WERI-Rb-1 (cell line): ENCODE results near the gene C5.

Source experiments
- DNase-seq: peaks from one replicate; pipeline ENCODE4 v3.0.0-alpha.2; 2020
- H3K27ac ChIP-seq: fragments of 250-450 bp; sonication (Bioruptor Pico); 2 replicates; pipeline ENCODE4 v1.5.1; 2020; ENCODE audit warnings: mild to moderate bottlenecking, moderate library complexity
- H3K27me3 ChIP-seq: fragments of 250-450 bp; sonication (Bioruptor Pico); 2 replicates; pipeline ENCODE4 v1.5.1; 2021; ENCODE audit warnings: mild to moderate bottlenecking, low read depth, moderate library complexity; ENCODE audit not compliant: insufficient read depth, severe bottlenecking
- H3K36me3 ChIP-seq: fragments of 250-450 bp; sonication (Bioruptor Pico); 2 replicates; pipeline ENCODE4 v1.5.1; 2020; ENCODE audit warnings: mild to moderate bottlenecking, moderate library complexity
- H3K4me3 ChIP-seq: 2 replicates; pipeline ENCODE4 v1.5.1; 2011; ENCODE audit warnings: low read depth, mild to moderate bottlenecking, control low read depth, low read length
- H3K9me3 ChIP-seq: fragments of 250-450 bp; sonication (Bioruptor Pico); 2 replicates; pipeline ENCODE4 v1.5.1; 2021; ENCODE audit warnings: mild to moderate bottlenecking, moderate library complexity; ENCODE audit not compliant: severe bottlenecking
- TF ChIP-seq, protein P1 (sequence below): IDR thresholded peaks from 2 replicates; pipeline ENCODE4 v1.5.1; 2011; ENCODE audit warnings: low read depth, mild to moderate bottlenecking, control low read depth, inconsistent platforms, low read length

The C5 gene

DNA sequence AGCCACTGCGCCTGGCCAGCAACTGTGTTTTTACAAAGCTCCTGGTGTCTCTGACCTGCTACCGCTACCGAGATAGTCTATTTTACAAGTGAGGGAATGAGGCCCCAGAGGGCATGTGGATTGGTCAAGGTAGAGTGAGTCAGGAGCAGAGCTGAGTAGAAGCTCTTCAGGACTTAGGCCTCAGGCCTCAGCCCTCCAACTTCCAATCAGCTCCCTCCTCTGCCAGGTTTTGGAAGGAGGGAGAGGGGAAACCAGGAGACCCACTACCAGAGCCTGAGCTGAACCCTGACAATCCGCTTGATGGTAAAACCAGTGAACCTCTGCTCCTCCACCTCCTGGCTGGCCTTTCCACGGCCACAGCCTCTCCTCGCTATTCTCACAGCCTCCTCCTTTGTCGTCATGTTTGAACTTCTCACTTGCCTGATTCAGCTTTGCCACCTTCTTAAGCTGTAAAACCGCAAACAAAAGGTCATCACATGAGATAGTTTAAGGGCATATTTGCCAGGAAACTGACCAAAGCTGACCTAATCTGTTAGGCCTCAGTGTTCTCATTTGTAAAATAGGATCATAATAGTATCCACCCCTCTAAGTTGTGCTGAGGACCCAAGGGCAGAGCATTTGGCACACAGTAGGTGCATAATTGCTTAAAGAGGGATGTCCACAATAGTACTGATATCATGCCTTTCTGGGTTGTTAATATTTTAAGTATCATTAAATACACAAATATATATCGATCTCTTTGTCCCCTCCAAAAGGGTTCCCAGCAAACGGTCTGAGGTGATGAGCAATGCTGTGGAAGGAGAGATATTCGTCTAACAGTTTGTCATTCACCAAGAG is 125.2 kb downstream of the C5 start:
- no peak overlapping the region for H3K4me3 ChIP-seq
- peaks cover under 1% of the 10 kb centered on the region for H3K9me3 ChIP-seq
- H3K27ac ChIP-seq: no peak overlapping the region
- no peaks in the 10 kb centered on the region for H3K36me3 ChIP-seq
- DNase-seq: no peak
- TF ChIP-seq, protein P1, sequence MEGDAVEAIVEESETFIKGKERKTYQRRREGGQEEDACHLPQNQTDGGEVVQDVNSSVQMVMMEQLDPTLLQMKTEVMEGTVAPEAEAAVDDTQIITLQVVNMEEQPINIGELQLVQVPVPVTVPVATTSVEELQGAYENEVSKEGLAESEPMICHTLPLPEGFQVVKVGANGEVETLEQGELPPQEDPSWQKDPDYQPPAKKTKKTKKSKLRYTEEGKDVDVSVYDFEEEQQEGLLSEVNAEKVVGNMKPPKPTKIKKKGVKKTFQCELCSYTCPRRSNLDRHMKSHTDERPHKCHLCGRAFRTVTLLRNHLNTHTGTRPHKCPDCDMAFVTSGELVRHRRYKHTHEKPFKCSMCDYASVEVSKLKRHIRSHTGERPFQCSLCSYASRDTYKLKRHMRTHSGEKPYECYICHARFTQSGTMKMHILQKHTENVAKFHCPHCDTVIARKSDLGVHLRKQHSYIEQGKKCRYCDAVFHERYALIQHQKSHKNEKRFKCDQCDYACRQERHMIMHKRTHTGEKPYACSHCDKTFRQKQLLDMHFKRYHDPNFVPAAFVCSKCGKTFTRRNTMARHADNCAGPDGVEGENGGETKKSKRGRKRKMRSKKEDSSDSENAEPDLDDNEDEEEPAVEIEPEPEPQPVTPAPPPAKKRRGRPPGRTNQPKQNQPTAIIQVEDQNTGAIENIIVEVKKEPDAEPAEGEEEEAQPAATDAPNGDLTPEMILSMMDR: no peak
- H3K27me3 ChIP-seq: no peaks in the 10 kb centered on the region

DNA sequence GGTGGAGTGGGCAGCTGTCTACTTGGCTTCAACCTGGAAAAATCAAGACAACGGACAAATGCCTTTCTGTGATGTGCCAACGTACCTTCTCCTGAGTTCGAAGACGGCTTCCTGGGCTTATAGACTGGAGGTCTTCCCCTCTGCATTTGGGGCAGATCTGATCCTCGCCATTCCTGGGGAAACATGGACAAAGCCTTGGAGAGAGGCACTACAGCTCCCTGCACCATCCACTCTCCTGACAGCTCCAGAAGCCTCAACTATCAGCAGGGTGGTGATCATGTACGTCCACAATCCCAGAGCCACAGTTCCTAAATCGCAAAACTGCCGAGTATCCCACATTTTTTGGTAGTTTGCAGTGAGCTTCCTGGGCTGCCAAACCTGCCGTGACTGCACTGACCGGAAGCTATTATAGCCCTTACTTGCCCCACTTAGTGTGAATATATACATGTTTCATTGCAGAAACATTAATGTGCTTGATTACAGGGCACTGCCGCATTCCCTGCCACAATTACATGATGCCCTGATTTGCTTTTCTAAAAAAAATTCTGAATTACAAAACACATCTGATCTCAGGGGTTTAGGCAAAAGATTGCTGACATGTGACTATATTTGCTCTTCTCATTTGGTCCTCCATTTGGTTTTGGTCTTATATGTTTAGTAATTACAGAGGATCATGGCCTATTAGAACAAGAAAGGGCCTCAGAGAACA is 126.3 kb downstream of the C5 start:
- TF ChIP-seq, protein P1: no peak
- Histone ChIP-seq H3K27ac (peak overlapping the region; percentile 90), H3K4me3 (no peak overlapping the region), H3K9me3 (no peaks in the 10 kb centered on the region), H3K36me3 (no peaks in the 10 kb centered on the region), H3K27me3 (no peaks in the 10 kb centered on the region)
- DNase-seq: no peak

DNA sequence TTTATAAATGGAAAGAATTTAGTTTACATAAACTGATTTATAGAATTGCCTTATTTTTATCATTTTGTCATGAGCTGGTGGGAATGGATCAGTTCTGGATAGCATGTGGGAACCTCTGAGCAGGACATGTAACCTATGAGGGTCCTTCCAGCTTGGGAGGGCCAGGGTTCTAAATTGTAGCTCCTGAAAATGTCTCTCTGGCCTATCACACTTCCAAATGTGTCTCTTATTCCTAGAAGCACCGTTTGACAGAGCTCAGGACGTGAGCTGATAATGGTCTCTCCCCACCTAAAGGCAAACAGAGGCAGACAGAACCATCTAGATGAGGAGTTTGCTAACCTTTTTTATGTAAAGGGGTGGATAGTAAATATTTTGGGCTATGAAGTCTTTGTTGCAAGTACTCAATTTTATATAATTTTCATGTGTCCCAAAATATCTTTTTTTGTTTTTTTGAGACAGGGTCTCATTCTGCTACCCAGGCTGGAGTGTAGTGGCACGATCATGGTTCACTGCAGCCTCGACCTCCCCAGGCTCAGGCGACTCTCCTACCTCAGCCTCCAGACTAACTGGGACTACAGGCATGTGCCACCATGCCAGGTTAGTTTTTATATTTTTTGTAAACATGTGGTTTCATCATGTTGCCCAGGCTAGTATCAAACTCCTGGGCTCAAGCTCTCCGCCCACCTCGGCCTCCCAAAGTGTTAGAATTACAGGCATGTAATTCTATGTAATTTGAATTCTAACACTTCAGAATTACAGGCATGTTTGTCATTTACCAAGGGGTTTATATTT is 127.5 kb downstream of the C5 start:
- Histone ChIP-seq H3K27me3 (no peaks in the 10 kb centered on the region), H3K4me3 (no peak overlapping the region), H3K36me3 (no peaks in the 10 kb centered on the region), H3K9me3 (no peaks in the 10 kb centered on the region), H3K27ac (peak overlapping the region; percentile 90)
- TF ChIP-seq, protein P1: no peak
- DNase-seq: no peak

DNA sequence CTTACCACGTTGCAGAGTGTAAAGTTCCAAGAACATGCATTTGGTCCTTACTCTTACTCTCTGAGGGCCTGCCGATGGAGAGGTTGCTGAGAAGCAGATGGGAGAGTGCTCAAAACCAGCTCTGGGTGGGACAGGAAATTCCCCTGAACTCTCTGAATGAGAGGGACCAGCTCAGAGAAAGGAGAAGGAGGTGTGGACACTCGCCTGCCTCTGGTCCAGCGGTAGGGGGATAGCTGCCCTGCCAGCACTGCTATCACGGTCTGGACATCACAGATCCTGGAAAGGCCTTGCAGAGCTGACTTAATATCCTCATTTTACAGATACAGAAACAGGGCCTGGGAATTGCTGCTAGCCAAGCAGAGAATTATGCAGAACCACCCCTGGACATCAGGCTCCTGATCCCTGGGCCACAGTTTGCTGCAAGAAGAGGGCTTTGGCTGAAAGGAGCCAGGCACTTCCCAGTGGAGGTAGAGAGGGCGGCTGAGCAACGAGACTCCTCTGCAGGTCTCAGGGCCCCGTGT is 128.4 kb downstream of the C5 start:
- DNase-seq: peak; percentile 79
- Histone ChIP-seq H3K4me3 (no peak overlapping the region), H3K27ac (peak overlapping the region; percentile 90)

DNA sequence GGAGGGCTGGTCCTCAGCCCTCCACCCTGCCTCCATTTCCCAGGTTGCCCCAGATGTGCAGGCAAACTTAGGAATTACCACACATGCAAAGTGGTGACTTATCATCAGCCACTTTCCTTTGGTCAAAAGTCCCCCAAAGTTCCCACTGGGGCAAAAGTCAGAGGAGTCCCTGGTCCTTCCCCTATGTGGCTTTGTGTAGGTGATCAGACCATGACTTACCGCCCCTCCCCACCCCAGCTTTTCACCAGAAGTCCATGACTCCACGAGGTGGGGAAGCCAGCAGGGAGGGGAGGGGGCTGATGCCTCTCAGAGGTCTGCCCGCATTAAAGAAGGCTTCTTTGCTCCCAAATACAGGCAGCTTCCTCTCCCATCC is 129.3 kb downstream of the C5 start:
- TF ChIP-seq, protein P1: no peak
- Histone ChIP-seq H3K27ac (peak overlapping the region; percentile 90), H3K4me3 (no peak overlapping the region), H3K27me3 (no peaks in the 10 kb centered on the region), H3K9me3 (no peaks in the 10 kb centered on the region), H3K36me3 (no peaks in the 10 kb centered on the region)
- DNase-seq: peak; percentile 93

More for the DNA sequence above, 128.4 kb downstream of the C5 start:
- Histone ChIP-seq H3K36me3 (no peaks in the 10 kb centered on the region), H3K27me3 (no peaks in the 10 kb centered on the region), H3K9me3 (no peaks in the 10 kb centered on the region)
- TF ChIP-seq, protein P1: peak; percentile 50
